Neutrophil (primary cell): ENCODE measurements around the gene KLHL29.

ENCODE experiments used
- H3K27ac ChIP-seq: fragments of 200-600 bp; sonication (generic); 2 replicates; pipeline ENCODE4 v1.5.1; 2016; ENCODE audit warnings: mild to moderate bottlenecking, moderate library complexity
- H3K27me3 ChIP-seq: fragments of 200-600 bp; sonication (generic); 2 replicates; pipeline ENCODE4 v1.6.0; 2016; ENCODE audit warnings: mild to moderate bottlenecking
- H3K36me3 ChIP-seq: fragments of 200-600 bp; sonication (generic); 2 replicates; pipeline ENCODE4 v1.5.1; 2017
- H3K4me1 ChIP-seq, 2 experiments: fragments of 200-600 bp in 1 of 2; sonication (generic) in 1 of 2; 1 replicate in 1 of 2; 2 replicates in 1 of 2; pipeline versions ENCODE4 v1.5.1 to v1.6.1; 2013 to 2016; ENCODE audit warnings: low read depth in 1 of 2, low read length in 1 of 2, mild to moderate bottlenecking in 1 of 2, moderate library complexity in 1 of 2; ENCODE audit not compliant: control insufficient read depth in 1 of 2, insufficient read depth in 1 of 2
- H3K4me3 ChIP-seq, 2 experiments: fragments of 200-600 bp in 1 of 2; sonication (generic) in 1 of 2; 1 replicate in 1 of 2; 2 replicates in 1 of 2; pipeline ENCODE4 v1.5.1; 2013 to 2016; ENCODE audit warnings: low read depth in 1 of 2, low read length in 1 of 2, mild to moderate bottlenecking in 1 of 2, moderate library complexity in 1 of 2
- H3K9me3 ChIP-seq: fragments of 200-600 bp; sonication (generic); 2 replicates; pipeline ENCODE4 v1.5.1; 2016
- CTCF ChIP-seq: fragments of 200-600 bp; sonication (generic); IDR thresholded peaks from 2 replicates; pipeline ENCODE4 v1.5.1; 2016; ENCODE audit warnings: antibody characterized with exemption

The KLHL29 gene

GRCh38 chr2:23568626-23569190 is 183.7 kb downstream of the KLHL29 start:
- Histone ChIP-seq H3K9me3 (no peaks in the 10 kb centered on the region), H3K27me3 (peaks cover 25% of the 10 kb centered on the region), H3K36me3 (no peaks in the 10 kb centered on the region), H3K4me3 (no peak overlapping the region), H3K27ac (no peak overlapping the region), H3K4me1 (no peaks in the 10 kb centered on the region)
- TF ChIP-seq CTCF, result no peak

- Histone ChIP-seq H3K27ac (no peak overlapping the region), H3K4me3 (no peak overlapping the region), H3K4me1 (no peaks in the 10 kb centered on the region), H3K9me3 (no peaks in the 10 kb centered on the region), H3K36me3 (no peaks in the 10 kb centered on the region), H3K27me3 (peaks cover 25% of the 10 kb centered on the region)
- TF ChIP-seq CTCF, result no peak
Observed at GRCh38 chr2:23569761-23570365, 184.9 kb downstream of the KLHL29 start.

- no peaks in the 10 kb centered on the region for H3K36me3 ChIP-seq
- H3K27ac ChIP-seq, result no peak overlapping the region
- H3K4me1 ChIP-seq, result no peaks in the 10 kb centered on the region
- H3K27me3 ChIP-seq, result peaks cover 25% of the 10 kb centered on the region
- no peak for TF ChIP-seq CTCF
- H3K4me3 ChIP-seq, result no peak overlapping the region
- H3K9me3 ChIP-seq, result no peaks in the 10 kb centered on the region
Observed at GRCh38 chr2:23571085-23571484, 186.1 kb downstream of the KLHL29 start.

- H3K36me3 ChIP-seq, result no peaks in the 10 kb centered on the region
- no peaks in the 10 kb centered on the region for H3K9me3 ChIP-seq
- H3K27ac ChIP-seq, result no peak overlapping the region
- H3K4me1 ChIP-seq, result no peaks in the 10 kb centered on the region
- no peak for TF ChIP-seq CTCF
- no peak overlapping the region for H3K4me3 ChIP-seq
- H3K27me3 ChIP-seq, result peaks cover 25% of the 10 kb centered on the region
Observed at GRCh38 chr2:23571527-23572282, 186.7 kb downstream of the KLHL29 start.

GRCh38 chr2:23574919-23575654 is 190.1 kb downstream of the KLHL29 start:
- TF ChIP-seq CTCF, result no peak
- H3K4me3 ChIP-seq, result no peak overlapping the region
- H3K27ac ChIP-seq, result no peak overlapping the region
- H3K4me1 ChIP-seq, result no peaks in the 10 kb centered on the region
- no peaks in the 10 kb centered on the region for H3K9me3 ChIP-seq
- H3K36me3 ChIP-seq, result no peaks in the 10 kb centered on the region
- peaks cover 11% of the 10 kb centered on the region for H3K27me3 ChIP-seq
